ENCODE measurements around the gene BRIP1.

DNA sequence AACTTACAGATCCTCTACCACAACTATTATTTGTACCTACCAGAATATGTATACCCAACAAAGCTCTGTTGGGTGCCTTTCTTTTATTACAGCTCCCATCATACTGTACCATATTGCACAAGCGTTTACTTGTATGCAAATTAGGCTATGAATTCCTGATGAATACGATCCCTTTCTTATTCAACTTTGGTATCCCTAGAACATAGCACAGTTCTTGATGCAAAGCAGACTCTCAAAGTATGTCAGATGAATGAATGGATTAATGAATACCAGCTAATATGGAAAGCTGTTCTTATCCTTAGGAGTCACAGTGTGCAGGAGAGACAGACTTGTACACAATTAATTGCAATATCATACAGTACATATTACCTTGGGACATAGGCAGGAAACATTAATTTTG, 192.6 kb downstream of the BRIP1 start:
- no peak for TF ChIP-seq ZNF830 (CRISPR knock-in tag; IDR thresholded peaks at IDR 0.05)
- TF ChIP-seq SRSF3 (IDR thresholded peaks at IDR 0.05; ENCODE audit: insufficient read depth, low read length) = no peak
- no peak for TF ChIP-seq KAT8 (IDR thresholded peaks at IDR 0.05; ENCODE audit: low read depth)
- TF ChIP-seq EZH2 (IDR thresholded peaks at IDR 0.05; ENCODE audit: borderline replicate concordance, low read depth, low read length) = no peak
- TF ChIP-seq MYC (IDR thresholded peaks at IDR 0.05; ENCODE audit: low read depth, low read length) = no peak
- TF ChIP-seq MYC (CRISPR knock-in tag; IDR thresholded peaks at IDR 0.05; ENCODE audit: borderline replicate concordance, low read depth) = no peak
- TF ChIP-seq, protein P1, sequence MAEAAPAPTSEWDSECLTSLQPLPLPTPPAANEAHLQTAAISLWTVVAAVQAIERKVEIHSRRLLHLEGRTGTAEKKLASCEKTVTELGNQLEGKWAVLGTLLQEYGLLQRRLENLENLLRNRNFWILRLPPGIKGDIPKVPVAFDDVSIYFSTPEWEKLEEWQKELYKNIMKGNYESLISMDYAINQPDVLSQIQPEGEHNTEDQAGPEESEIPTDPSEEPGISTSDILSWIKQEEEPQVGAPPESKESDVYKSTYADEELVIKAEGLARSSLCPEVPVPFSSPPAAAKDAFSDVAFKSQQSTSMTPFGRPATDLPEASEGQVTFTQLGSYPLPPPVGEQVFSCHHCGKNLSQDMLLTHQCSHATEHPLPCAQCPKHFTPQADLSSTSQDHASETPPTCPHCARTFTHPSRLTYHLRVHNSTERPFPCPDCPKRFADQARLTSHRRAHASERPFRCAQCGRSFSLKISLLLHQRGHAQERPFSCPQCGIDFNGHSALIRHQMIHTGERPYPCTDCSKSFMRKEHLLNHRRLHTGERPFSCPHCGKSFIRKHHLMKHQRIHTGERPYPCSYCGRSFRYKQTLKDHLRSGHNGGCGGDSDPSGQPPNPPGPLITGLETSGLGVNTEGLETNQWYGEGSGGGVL (CRISPR knock-in tag; IDR thresholded peaks at IDR 0.05) = no peak
- no peak for TF ChIP-seq YY1 (IDR thresholded peaks at IDR 0.05; ENCODE audit: borderline replicate concordance in 1 of 3, control insufficient read depth in 1 of 3, extremely low read depth in 1 of 3, insufficient read depth in 3 of 3, insufficient read length in 1 of 3, insufficient replicate concordance in 2 of 3, low read depth in 1 of 3, low read length in 2 of 3)
- TF ChIP-seq HMG20A (CRISPR knock-in tag; conservative IDR thresholded peaks at IDR 0.05) = no peak
- TF ChIP-seq POLR2H (tag; IDR thresholded peaks at IDR 0.05; ENCODE audit: low read depth) = no peak
- no peak for TF ChIP-seq GABPA (tag; conservative IDR thresholded peaks at IDR 0.05; ENCODE audit: low read depth)
- TF ChIP-seq, protein P2, sequence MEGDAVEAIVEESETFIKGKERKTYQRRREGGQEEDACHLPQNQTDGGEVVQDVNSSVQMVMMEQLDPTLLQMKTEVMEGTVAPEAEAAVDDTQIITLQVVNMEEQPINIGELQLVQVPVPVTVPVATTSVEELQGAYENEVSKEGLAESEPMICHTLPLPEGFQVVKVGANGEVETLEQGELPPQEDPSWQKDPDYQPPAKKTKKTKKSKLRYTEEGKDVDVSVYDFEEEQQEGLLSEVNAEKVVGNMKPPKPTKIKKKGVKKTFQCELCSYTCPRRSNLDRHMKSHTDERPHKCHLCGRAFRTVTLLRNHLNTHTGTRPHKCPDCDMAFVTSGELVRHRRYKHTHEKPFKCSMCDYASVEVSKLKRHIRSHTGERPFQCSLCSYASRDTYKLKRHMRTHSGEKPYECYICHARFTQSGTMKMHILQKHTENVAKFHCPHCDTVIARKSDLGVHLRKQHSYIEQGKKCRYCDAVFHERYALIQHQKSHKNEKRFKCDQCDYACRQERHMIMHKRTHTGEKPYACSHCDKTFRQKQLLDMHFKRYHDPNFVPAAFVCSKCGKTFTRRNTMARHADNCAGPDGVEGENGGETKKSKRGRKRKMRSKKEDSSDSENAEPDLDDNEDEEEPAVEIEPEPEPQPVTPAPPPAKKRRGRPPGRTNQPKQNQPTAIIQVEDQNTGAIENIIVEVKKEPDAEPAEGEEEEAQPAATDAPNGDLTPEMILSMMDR (IDR thresholded peaks at IDR 0.05 in 2 of 3, conservative IDR thresholded peaks at IDR 0.05 in 1 of 3; ENCODE audit: insufficient read depth in 2 of 3, low read depth in 1 of 3, low read length in 3 of 3) = no peak
- no peak for TF ChIP-seq PHB2 (IDR thresholded peaks at IDR 0.05; ENCODE audit: low read depth)
- TF ChIP-seq FOXK1 (CRISPR knock-in tag; IDR thresholded peaks at IDR 0.05; ENCODE audit: borderline replicate concordance) = no peak
- no peak for TF ChIP-seq NFE2L1 (tag; IDR thresholded peaks at IDR 0.05; ENCODE audit: borderline replicate concordance, low read depth)
